Activated CD8-positive, alpha-beta T cell treated with anti-CD3 and anti-CD28 coated beads for 36 hours (primary cell): ENCODE data around the gene INHBE. TPM values are rescaled to one million over a fixed set of nuclear protein-coding genes. Genes with fewer than 3 reads are reported as not detected.

Source experiments
- ATAC-seq: fragments of 200-7000 bp; cut with Tn5 transposase; one replicate; pipeline ENCODE4 v1.10.0; 2021; ENCODE audit warnings: mild to moderate bottlenecking, moderate library complexity
- CTCF ChIA-PET: fragments of 350-600 bp; sonication (Branson Sonifier 250); formaldehyde crosslinking; loops from one replicate; lab custom pipeline; 2021; ENCODE audit warnings: antibody characterized with exemption; lab: Charles Lee
- POLR2A ChIA-PET: fragments of 350-600 bp; sonication (Branson Sonifier 250); formaldehyde crosslinking; loops from one replicate; lab custom pipeline; 2021; ENCODE audit warnings: antibody characterized with exemption; lab: Charles Lee
- DNase-seq: peaks from one replicate; pipeline ENCODE4 v3.0.0-alpha.2; 2020
- H3K27ac Mint-ChIP-seq: one replicate; pipeline ENCODE4 v1.8.0; 2021; ENCODE audit warnings: mild to moderate bottlenecking, mixed read lengths
- H3K27me3 Mint-ChIP-seq: one replicate; pipeline ENCODE4 v1.8.0; 2021; ENCODE audit warnings: mixed read lengths
- H3K36me3 Mint-ChIP-seq: one replicate; pipeline ENCODE4 v1.8.0; 2021; ENCODE audit warnings: low read depth, mixed read lengths
- H3K4me1 Mint-ChIP-seq: one replicate; pipeline ENCODE4 v1.8.0; 2021; ENCODE audit warnings: low read depth, mixed read lengths
- H3K4me3 Mint-ChIP-seq: one replicate; pipeline ENCODE4 v1.8.0; 2021; ENCODE audit warnings: mild to moderate bottlenecking, moderate library complexity, mixed read lengths
- H3K9me3 Mint-ChIP-seq: one replicate; pipeline ENCODE4 v1.8.0; 2021; ENCODE audit warnings: mixed read lengths
- CTCF ChIP-seq: fragments of 200-600 bp; IDR thresholded peaks from one replicate; pipeline ENCODE4 v1.8.0; 2022; ENCODE audit warnings: antibody characterized with exemption, mild to moderate bottlenecking
- intact Hi-C: fragments of 100-400 bp; cut with micrococcal nuclease; formaldehyde crosslinking; loops from one replicate; pipeline ENCODE4 v1.10.0; 2022
- total RNA-seq, 2 experiments: library from RNA; stranded (reverse); gene quantifications; one replicate each; pipeline ENCODE4 v1.2.3, GENCODE V29; 2021

INHBE gene
- total RNA-seq, 2 experiments from 2014 or later = 1.7 to 2.3 TPM

DNA sequence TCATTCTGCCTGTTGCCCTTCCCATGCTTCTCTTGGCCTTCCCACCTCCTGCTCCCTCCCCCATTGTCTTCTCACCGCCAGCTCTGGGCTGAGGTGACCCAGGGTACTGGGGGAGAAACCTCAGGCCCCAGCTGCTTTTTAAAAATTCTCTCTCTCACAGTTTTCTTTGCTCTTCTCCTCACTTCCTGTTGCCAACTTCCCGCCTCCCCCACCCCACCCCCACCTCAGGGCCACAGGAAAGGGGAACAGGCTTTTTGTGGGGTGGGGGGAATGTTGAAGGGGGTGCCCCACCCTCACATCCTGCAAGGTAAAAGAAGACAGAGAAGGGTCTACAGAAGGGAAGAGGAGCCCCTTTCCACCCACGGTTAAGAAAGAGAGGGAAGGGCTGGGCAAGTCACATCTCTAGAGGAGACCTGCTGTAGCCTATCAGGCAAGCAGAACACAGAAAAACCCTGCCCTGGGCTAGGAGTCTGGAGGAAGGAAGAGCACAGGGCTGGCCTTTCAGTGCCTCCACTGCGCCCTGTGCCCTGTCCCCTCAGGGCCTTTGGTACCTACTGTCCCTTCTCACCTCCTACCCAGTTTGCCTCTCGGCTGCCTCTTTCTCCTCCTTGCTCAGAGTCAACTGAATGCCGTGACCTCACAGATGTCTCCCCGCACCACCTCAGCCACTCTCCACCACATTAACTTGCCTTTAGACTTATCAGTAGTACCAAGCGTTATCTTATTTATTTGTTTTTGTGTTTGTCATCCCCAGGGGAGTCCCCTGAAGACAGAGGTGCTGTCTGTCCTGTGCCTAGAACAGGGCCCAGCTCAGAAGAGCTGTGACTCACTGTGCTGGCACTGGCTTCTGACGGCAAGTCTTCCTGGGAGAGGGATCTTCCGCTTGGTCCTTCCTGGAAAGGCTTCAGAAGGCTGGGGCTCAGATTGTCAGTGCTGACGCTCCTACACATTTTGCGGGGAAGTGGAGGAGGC lies 22.9 kb downstream of the INHBE start:
- POLR2A ChIA-PET = interaction anchor here (0.8 to 4.6 kb wide), 11 partner anchors 9 to 41 kb away, joined by 3 to 50 read pairs (median 6); partner anchors contain the start of genes DDIT3 and GLI1
- H3K4me1 Mint-ChIP-seq = peaks cover 54% of the 10 kb centered on the region
- H3K9me3 Mint-ChIP-seq = no peaks in the 10 kb centered on the region
- peak; percentile 51 for ATAC-seq
- intact Hi-C loops = loop anchor here (5.0 kb wide), 1 partner anchor 44 kb away; the partner anchor contains the start of genes DDIT3 and MBD6
- peak overlapping the region; percentile 99 for H3K27ac Mint-ChIP-seq
- peak; percentile 68 for DNase-seq
- no peak for TF ChIP-seq CTCF
- peak overlapping the region; percentile 89 for H3K4me3 Mint-ChIP-seq
- peaks cover 44% of the 10 kb centered on the region for H3K36me3 Mint-ChIP-seq
- no peaks in the 10 kb centered on the region for H3K27me3 Mint-ChIP-seq
- CTCF ChIA-PET = interaction anchor here (0.6 to 9.9 kb wide), 9 partner anchors 9 to 61 kb away, joined by 3 to 152 read pairs (median 5); partner anchors contain the start of genes DDIT3, GLI1 and INHBE

- ChIA-PET CTCF (interaction anchor here (0.6 to 9.9 kb wide), 2 partner anchors 18 to 27 kb away, joined by 3 to 152 read pairs; partner anchors contain the start of gene GLI1), POLR2A (interaction anchor here (0.7 to 4.6 kb wide), 7 partner anchors 10 to 40 kb away, joined by 3 to 50 read pairs (median 6); partner anchors contain the start of genes DDIT3, GLI1 and MARS1)
- Mint-ChIP-seq H3K9me3 (no peaks in the 10 kb centered on the region), H3K27me3 (no peaks in the 10 kb centered on the region), H3K27ac (peak overlapping the region; percentile 99), H3K4me3 (peak overlapping the region; percentile 89), H3K4me1 (peaks cover 54% of the 10 kb centered on the region), H3K36me3 (peaks cover 38% of the 10 kb centered on the region)
- no peak for TF ChIP-seq CTCF
- DNase-seq = peak; percentile 41
- no peak for ATAC-seq
- intact Hi-C loops = loop anchor here (5.0 kb wide), 1 partner anchor 43 kb away; the partner anchor contains the start of genes DDIT3 and MBD6
Measured at GRCh38 chr12:57479043-57479375, 23.9 kb downstream of the INHBE start.

DNA sequence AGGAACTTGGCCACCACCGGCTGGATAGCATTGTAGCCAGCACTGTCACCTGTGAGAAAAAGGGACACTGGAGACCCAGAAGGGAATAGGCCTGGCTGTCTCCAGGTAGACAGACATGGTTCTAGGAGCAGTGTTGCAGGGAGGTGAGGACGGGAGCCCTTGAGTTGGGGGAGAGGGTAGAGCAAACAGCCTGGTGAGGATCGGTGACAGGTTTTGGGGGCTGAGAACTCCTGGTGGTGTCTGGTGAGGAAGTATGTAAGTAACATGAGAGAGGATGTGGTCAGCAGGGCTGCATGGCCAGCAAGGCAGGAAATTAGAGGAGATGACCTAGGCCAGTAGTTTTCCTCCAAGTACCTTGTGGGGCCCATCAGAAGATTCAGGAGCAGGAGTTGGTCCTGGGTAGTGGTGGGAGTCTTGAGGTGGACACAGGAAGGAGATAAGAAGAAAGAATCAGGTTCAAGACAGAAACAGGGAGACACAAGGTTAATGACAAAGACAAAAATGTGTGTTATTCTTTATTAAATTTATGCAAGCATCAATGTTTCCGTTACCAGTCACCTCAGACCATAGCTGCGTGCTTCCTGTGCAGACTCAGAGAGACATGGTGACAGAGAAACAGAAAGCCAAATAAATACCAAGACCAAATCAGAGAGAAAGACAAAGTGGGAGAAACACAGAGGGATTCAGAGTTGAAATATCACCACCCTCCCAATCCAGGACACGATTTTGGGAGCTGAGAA lies 24.4 kb downstream of the INHBE start, which contains the start of gene ARHGAP9:
Gene ARHGAP9 (minus strand): TSS at position 491 of the 740 bp plus-strand sequence. CDS start 460 bp downstream, at position 31.
- peak; percentile 50 for ATAC-seq
- Mint-ChIP-seq H3K36me3 (peaks cover 33% of the 10 kb centered on the region), H3K9me3 (no peaks in the 10 kb centered on the region), H3K4me3 (peak within 1 kb of the TSS; percentile 89), H3K27ac (peak within 1 kb of the TSS; percentile 99), H3K4me1 (peaks cover 49% of the 10 kb centered on the region), H3K27me3 (no peaks in the 10 kb centered on the region)
- no peak for TF ChIP-seq CTCF
- ChIA-PET POLR2A (interaction anchor here (0.7 to 4.6 kb wide), 13 partner anchors 8 to 47 kb away, joined by 3 to 50 read pairs (median 5); partner anchors contain the start of genes DDIT3, GLI1, INHBE and MARS1), CTCF (interaction anchor here (0.8 to 9.9 kb wide), 5 partner anchors 12 to 41 kb away, joined by 3 to 152 read pairs (median 4); partner anchors contain the start of genes DDIT3, GLI1 and INHBE)
- DNase-seq = peak; percentile 83
- intact Hi-C loops = loop anchor here (5.0 kb wide), 1 partner anchor 43 kb away; the partner anchor contains the start of genes DDIT3 and MBD6

GRCh38 chr12:57481671-57482070 lies 26.6 kb downstream of the INHBE start:
- ATAC-seq (no peak), DNase-seq (no peak)
- CTCF ChIA-PET = interaction anchor here (1.6 to 9.9 kb wide), 3 partner anchors 16 to 26 kb away, joined by 5 to 152 read pairs (median 10); partner anchors contain the start of gene GLI1
- H3K9me3 Mint-ChIP-seq = no peaks in the 10 kb centered on the region
- intact Hi-C loops = no loop called here
- H3K27me3 Mint-ChIP-seq = no peaks in the 10 kb centered on the region
- peaks cover 18% of the 10 kb centered on the region for H3K36me3 Mint-ChIP-seq
- H3K27ac Mint-ChIP-seq = peak overlapping the region; percentile 99
- peaks cover 44% of the 10 kb centered on the region for H3K4me1 Mint-ChIP-seq
- POLR2A ChIA-PET = interaction anchor here (1.3 kb wide), 1 partner anchor 38 kb away, joined by 3 read pairs; no protein-coding TSS in a partner anchor
- no peak for TF ChIP-seq CTCF
- no peak overlapping the region for H3K4me3 Mint-ChIP-seq
